HG02642 (cell line): ENCODE results near the gene PLCD4.

ENCODE experiments used
- ATAC-seq: cut with Tn5 transposase; IDR thresholded peaks from one replicate; pipeline ENCODE4 v1.9.1; 2021; ENCODE audit warnings: mild to moderate bottlenecking; ENCODE audit not compliant: unreplicated experiment, poor library complexity

The PLCD4 gene

DNA sequence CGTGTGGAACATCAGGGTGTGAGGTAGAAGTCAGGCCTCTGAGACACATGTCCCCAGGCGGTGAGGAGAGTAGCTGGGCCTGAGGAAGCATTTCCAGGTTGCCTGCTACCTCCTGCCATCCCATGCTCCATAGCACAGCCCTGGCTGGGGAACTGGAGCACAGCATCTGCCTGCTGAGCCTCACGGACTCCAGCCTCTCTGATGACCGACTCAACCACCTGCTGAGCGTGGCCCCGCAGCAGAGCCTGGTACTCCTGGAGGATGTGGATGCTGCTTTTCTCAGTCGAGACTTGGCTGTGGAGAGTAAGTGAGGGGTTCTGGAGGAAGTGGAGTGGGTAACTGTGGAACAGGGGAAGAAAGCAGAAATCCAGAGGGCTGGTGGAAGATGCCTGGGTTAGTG lies 54.7 kb downstream of the PLCD4 start:
- no peak for ATAC-seq

DNA sequence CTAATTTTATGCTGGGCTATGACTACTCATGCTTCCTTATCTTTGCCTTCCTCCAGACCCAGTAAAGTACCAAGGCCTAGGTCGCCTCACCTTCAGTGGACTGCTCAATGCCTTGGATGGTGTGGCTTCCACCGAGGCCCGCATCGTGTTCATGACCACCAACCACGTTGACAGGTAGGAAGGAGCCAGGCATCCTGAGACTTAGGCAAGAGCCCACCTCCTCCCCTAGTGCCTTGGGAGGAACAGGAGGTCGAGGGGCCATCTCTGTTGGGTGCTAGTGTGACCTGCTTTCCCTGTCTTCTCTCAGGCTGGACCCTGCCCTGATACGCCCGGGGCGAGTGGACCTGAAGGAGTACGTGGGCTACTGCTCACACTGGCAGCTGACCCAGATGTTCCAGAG lies 55.1 kb downstream of the PLCD4 start:
- no peak for ATAC-seq

DNA sequence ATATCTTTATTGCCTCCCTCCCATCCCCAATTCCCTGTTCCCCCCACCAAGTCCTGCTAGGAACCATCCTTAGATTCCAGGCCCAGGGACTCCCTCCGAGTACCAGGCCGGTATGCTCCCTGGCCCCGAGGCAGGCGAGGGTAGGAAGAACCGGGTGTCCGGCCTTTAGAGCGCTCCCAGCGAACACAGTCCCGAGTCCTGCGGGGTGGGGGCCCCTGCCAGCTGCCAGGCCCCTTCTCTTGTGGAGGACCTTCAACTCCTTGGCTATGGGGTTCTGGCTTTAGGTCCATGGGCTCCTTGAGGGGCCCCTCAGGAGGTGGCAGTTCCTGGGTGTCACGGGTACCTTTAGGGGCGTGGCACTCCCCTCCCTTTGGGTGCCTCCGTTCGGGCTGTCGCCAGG lies 56.2 kb downstream of the PLCD4 start:
- no peak for ATAC-seq

DNA sequence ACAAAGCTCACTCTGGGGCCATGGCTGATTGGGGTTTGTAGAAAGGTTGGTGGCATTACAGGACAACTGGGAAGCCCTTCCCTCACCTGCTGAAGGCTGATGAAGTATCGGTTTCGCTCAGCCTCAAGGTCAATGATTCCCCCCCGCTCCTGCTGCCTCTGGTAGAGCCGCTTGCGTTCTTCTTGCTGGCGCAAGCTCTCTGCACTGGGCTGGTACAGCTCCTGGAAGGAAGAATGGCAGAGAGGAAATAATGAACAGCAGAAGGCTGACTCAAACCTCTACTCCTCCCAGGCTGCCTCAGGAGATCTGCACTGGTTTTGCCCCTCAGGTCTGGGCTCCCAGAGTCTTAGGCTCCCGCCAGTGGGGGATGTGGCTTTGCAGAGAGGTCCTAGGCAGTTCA lies 57.0 kb downstream of the PLCD4 start:
- ATAC-seq = no peak

DNA sequence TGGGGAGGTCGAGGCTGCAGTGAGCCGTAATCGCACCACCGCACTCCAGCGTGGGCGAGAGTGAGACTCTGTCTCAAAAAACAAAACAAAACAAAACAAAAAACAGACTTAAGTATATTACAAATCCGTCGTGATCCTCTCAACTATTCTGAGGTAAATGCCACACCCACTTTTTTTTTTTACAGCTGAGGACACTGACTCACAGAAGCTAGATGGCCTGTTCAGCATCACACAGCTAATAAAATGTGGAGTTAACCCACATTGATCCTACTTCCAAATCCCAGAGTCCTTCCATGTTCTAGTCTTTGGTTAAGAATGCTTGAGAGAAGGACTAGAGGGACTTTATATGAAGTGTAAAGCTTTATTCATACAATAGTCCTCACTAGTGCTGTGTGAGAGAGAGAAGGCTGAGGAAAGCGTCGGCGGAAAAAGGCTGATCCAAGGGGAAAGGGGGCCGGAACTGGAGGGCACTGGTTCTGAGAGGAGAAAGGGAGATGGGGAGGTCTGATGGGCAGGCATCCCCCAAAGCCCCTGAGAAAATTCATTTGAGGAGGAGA lies 63.5 kb downstream of the PLCD4 start:
- ATAC-seq = no peak

DNA sequence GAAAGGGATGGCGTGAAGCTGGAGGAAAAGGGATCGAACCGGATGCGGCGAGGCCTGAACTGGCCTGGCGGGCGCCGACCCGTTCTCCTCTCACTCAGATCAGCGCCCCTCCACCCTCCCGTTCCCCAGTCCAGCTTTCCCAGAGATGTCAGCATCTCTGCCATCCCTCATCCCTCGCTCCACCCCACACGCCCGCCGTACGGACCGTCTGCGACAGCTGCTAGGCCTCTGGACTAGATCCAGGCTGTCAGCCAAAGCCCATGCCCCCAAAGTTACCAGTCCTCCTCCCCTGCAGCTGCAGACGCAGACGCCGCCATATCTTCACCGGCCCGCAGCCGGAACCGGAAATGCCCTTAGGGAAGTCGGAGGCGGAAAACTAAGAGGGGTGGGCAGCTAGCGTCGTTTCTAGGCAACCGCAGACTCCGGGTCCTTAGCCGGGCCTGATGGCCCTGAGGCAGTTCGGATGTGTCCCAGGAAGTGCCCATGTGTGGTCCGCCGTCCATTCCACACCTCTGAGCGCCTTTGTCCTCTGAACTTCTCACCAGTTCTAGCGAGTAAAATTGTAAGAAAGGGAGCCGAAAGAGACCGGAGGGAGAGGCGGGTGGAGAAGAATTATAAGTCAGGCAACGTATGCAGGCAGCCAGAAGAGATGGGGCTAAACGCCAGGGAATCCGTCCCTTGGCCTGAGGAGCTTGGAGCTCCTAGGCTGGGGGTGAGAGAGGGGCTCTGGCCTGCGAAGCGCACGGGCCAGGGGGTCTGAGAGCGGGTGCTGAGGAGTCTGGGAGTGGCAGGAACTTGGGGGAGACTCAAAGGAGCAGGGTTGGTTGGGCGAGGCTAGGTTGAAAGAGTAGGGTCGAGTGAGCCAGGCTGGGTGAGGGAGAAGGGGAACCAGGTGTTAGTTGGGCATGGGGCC lies 64.2 kb downstream of the PLCD4 start, which contains the start of the genes RNF25 and STK36:
RNF25 (minus strand) TSS at position 349 of the 913 bp plus-strand sequence; CDS start at position 317, 32 bp downstream.
STK36 (plus strand) TSS at position 433 of the 913 bp plus-strand sequence. CDS start 744 bp downstream, outside the sequence.
- peak; percentile 98 for ATAC-seq

DNA sequence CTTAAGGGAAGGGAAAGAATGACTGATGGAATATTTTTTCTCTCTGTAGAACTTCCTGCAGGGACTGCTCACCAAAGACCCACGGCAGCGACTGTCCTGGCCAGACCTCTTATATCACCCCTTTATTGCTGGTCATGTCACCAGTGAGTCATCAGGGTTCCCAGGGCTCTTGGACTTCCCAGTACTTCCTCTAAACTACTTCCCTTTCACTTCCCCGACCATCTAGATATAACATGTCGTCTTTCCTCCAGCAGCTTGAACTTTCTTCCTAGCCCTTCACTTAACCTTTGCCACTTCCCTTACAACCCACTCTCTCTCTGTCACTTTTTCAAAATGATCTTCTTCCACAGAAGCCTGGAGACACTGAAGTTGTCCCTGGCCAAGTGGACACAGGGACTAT lies 71.4 kb downstream of the PLCD4 start:
- ATAC-seq = no peak

DNA sequence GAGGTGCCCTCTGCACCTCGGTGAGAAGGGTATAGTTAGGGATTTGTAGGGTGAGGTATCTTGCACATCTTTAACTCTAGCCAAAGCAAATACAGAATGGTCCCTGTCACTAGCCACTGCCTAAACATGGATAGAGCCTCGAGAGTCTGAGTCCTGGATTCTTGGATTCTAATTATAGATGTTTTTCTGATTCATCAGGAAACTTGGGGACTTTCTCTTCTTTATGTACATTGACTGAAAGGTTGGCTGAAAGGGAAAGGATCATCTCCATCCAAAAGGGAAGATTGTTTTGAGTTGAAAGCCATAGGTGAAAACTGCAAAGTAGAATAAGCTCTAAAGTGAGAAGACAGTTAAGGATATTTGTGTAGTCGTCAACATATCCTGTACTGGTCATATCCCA lies 72.4 kb downstream of the PLCD4 start:
- ATAC-seq = no peak
